A549 (cell line): ENCODE data around the gene CEP72. TPM values are rescaled to one million over a fixed set of nuclear protein-coding genes. Genes with fewer than 3 reads are reported as not detected.
A peak's percentile ranks its signal among the peaks of the same experiment; 100 is the strongest.

Experiments used
- ATAC-seq, 2 experiments: fragments of 200-7000 bp in 1 of 2; fragments of >200 bp in 1 of 2; cut with Nextera tagmentation in 1 of 2; cut with Tn5 transposase in 1 of 2; 3 replicates each; pipeline versions ENCODE4 v1.8.0 to v1.9.1; 2018 to 2020; ENCODE audit warnings: mild to moderate bottlenecking in 1 of 2, moderate library complexity in 1 of 2
- CTCF ChIA-PET: fragments of 300-600 bp; sonication (Branson Sonifier 250); formaldehyde crosslinking; extraction: SDS; loops from one replicate; lab custom pipeline; 2021; ENCODE audit warnings: antibody characterized with exemption, inconsistent platforms; lab: Yijun Ruan, JAX
- POLR2A ChIA-PET: fragments of 350-600 bp; formaldehyde crosslinking; extraction: SDS; loops from one replicate; lab custom pipeline; 2021; ENCODE audit warnings: antibody characterized with exemption, inconsistent platforms; lab: Yijun Ruan, JAX
- DNase-seq, 2 experiments: peaks; one replicate each; pipeline versions ENCODE4 v3.0.0 to v3.0.0-alpha.2; 2011 to 2016; ENCODE audit warnings: low read depth in 1 of 2, low spot score in 1 of 2
- FAIRE-seq: peaks from 2 replicates; lab custom pipeline; 2011; peaks lifted over from hg19 to GRCh38; lab: Jason Lieb, UNC
- H3K27ac ChIP-seq, 2 experiments: fragments of >200 bp; sonication (Bioruptor Twin); formaldehyde crosslinking; 3 replicates each; pipeline ENCODE4 v1.5.1; 2016 to 2017
- H3K4me1 ChIP-seq: fragments of >200 bp; sonication (Bioruptor Twin); formaldehyde crosslinking; 3 replicates; pipeline ENCODE4 v1.6.1; 2016
- H3K4me2 ChIP-seq: fragments of >200 bp; sonication (Bioruptor Twin); formaldehyde crosslinking; 3 replicates; pipeline ENCODE4 v1.6.1; 2016
- H3K4me3 ChIP-seq: fragments of >200 bp; sonication (Bioruptor Twin); formaldehyde crosslinking; 3 replicates; pipeline ENCODE4 v1.5.1; 2016
- H3K9me3 ChIP-seq: fragments of >200 bp; sonication (Bioruptor Twin); formaldehyde crosslinking; 3 replicates; pipeline ENCODE4 v1.6.1; 2016
- ATOH8 ChIP-seq: fragments of 250-450 bp; sonication (Bioruptor Pico); IDR thresholded peaks from 2 replicates; pipeline ENCODE4 v1.5.0; 2020; ENCODE audit warnings: low read depth, mild to moderate bottlenecking, moderate library complexity
- BCL3 ChIP-seq: fragments of >200 bp; sonication (Bioruptor Twin); formaldehyde crosslinking; IDR thresholded peaks from 3 replicates; pipeline ENCODE4 v1.6.1; 2016
- CBX8 ChIP-seq: fragments of 200-600 bp; sonication (generic); IDR thresholded peaks from 2 replicates; pipeline ENCODE4 v1.6.1; 2016
- CHD2 ChIP-seq: fragments of 150-350 bp; IDR thresholded peaks from 2 replicates; pipeline ENCODE4 v1.6.1; 2014; ENCODE audit warnings: low read length; ENCODE audit not compliant: partially characterized antibody
- CHD4 ChIP-seq: fragments of 200-600 bp; sonication (generic); IDR thresholded peaks from 2 replicates; pipeline ENCODE4 v1.6.1; 2016; ENCODE audit warnings: antibody characterized with exemption, mild to moderate bottlenecking, borderline replicate concordance
- FOXS1 ChIP-seq: fragments of 250-450 bp; sonication (Bioruptor Pico); IDR thresholded peaks from 2 replicates; pipeline ENCODE4 v1.5.0; 2020; ENCODE audit warnings: mild to moderate bottlenecking, moderate library complexity
- HOXB5 ChIP-seq: fragments of 250-450 bp; sonication (Bioruptor Pico); IDR thresholded peaks from 2 replicates; pipeline ENCODE4 v1.5.0; 2020; ENCODE audit warnings: mild to moderate bottlenecking, moderate library complexity
- JUN ChIP-seq, 2 experiments: fragments of >200 bp; sonication (Bioruptor Twin); formaldehyde crosslinking; IDR thresholded peaks; 2 replicates in 1 of 2; 3 replicates in 1 of 2; pipeline ENCODE4 v1.6.1; 2016 to 2017
- MAFK ChIP-seq: fragments of 450-650 bp; IDR thresholded peaks from 2 replicates; pipeline ENCODE4 v1.6.1; 2014; ENCODE audit not compliant: partially characterized antibody
- NFE2L2 ChIP-seq: fragments of 150-350 bp; conservative IDR thresholded peaks from 2 replicates; pipeline ENCODE4 v1.6.1; 2014; ENCODE audit warnings: low read length
- PHF8 ChIP-seq: fragments of 200-600 bp; sonication (generic); IDR thresholded peaks from 2 replicates; pipeline ENCODE4 v1.6.1; 2016; ENCODE audit warnings: low read depth, mild to moderate bottlenecking, antibody characterized with exemption, moderate library complexity, borderline replicate concordance
- POLR2A ChIP-seq: IDR thresholded peaks from 2 replicates; pipeline ENCODE4 v1.6.1; 2012; ENCODE audit warnings: mild to moderate bottlenecking, low read length
- POLR2AphosphoS2 ChIP-seq: conservative IDR thresholded peaks from 2 replicates; pipeline ENCODE4 v1.6.1; 2012; ENCODE audit warnings: low read length, improper control_type of control experiment, inconsistent platforms
- RARB ChIP-seq: fragments of 250-450 bp; sonication (Bioruptor Pico); IDR thresholded peaks from 2 replicates; pipeline ENCODE4 v1.8.0; 2021; ENCODE audit warnings: mild to moderate bottlenecking, moderate library complexity
- RCOR1 ChIP-seq: fragments of 150-350 bp; IDR thresholded peaks from 2 replicates; pipeline ENCODE4 v1.6.1; 2014; ENCODE audit warnings: antibody characterized with exemption, low read length, low read depth
- ZC3H11A ChIP-seq: fragments of 450-650 bp; IDR thresholded peaks from 2 replicates; pipeline ENCODE4 v1.6.1; 2014; ENCODE audit warnings: antibody characterized with exemption, mild to moderate bottlenecking
- ZFP36 ChIP-seq: fragments of 450-650 bp; IDR thresholded peaks from 2 replicates; pipeline ENCODE4 v1.6.1; 2014; ENCODE audit warnings: borderline replicate concordance; ENCODE audit not compliant: partially characterized antibody
- ZNF302 ChIP-seq: fragments of 250-450 bp; sonication (Bioruptor Pico); IDR thresholded peaks from 2 replicates; pipeline ENCODE4 v1.9.0; 2021; ENCODE audit warnings: inconsistent platforms, mild to moderate bottlenecking, moderate library complexity
- ZSCAN20 ChIP-seq: fragments of 250-450 bp; sonication (Bioruptor Pico); IDR thresholded peaks from 2 replicates; pipeline ENCODE4 v1.8.0; 2022; ENCODE audit warnings: mild to moderate bottlenecking, moderate library complexity
- WGBS: methylation state at CpG from one replicate; pipeline ENCODE4 v1.1.6; 2017; ENCODE audit errors: missing lambda C conversion rate; 5-methylcytosine and 5-hydroxymethylcytosine counted together
- polyA plus RNA-seq, 4 experiments: library from polyadenylated mRNA; depleted of rRNA in 3 of 4; stranded (reverse); fragments of >200 nt; fragmentation: RNase III in 1 of 4; extraction: RNeasy Plus Mini Kit Qiagen cat#74134 plus additional on column Dnase treatment in 1 of 4; gene quantifications; 2 replicates in 3 of 4; 3 replicates in 1 of 4; pipeline ENCODE4 v1.2.3, GENCODE V29; 2011 to 2017

CEP72 gene
- polyA plus RNA-seq, 2 of the 4 experiments (the other 2 are of a cell fraction) = 10.8 to 11.1 TPM

- 88% methylated on average over 11 of the region's 22 CpGs for WGBS
- ATAC-seq = no peak
- ChIA-PET POLR2A (no interaction called here), CTCF (interaction anchor here (0.9 to 7.0 kb wide), 24 partner anchors 9 to 505 kb away, joined by 3 to 87 read pairs (median 4); partner anchors contain the start of genes BRD9 and TRIP13)
- TF ChIP-seq JUN (IDR thresholded peaks at IDR 0.05) (no peak), CHD4 (no peak), CBX8 (no peak), ATOH8 (CRISPR knock-in tag) (no peak), HOXB5 (CRISPR knock-in tag) (no peak), ZFP36 (no peak), CHD2 (no peak), MAFK (no peak), RARB (CRISPR knock-in tag) (no peak)
- Histone ChIP-seq H3K4me3 (no peak overlapping the region), H3K4me2 (no peak overlapping the region), H3K4me1 (peaks cover 43% of the 10 kb centered on the region), H3K9me3 (no peaks in the 10 kb centered on the region), H3K27ac (peak overlapping the region; percentile 31 to 56; a peak in 4 of 6 replicates)
- FAIRE-seq = no peak
- DNase-seq = no peak
Measured at GRCh38 chr5:669842-670395, 57.8 kb downstream of the CEP72 start.

GRCh38 chr5:670396-671270, 58.5 kb downstream of the CEP72 start:
- peak overlapping the region; percentile 66 to 88; a peak in 4 of 6 replicates for H3K27ac ChIP-seq
- no peak for TF ChIP-seq ZNF302 (CRISPR knock-in tag)
- no peak for TF ChIP-seq PHF8
- TF ChIP-seq POLR2AphosphoS2 = no peak
- TF ChIP-seq ZC3H11A = no peak
- no peak for TF ChIP-seq BCL3
- TF ChIP-seq POLR2A = no peak
- no peak for TF ChIP-seq ATOH8 (CRISPR knock-in tag)
- TF ChIP-seq NFE2L2 = no peak
- TF ChIP-seq RCOR1 = no peak
- no peak for TF ChIP-seq CBX8
- TF ChIP-seq ZSCAN20 = no peak
- TF ChIP-seq FOXS1 (CRISPR knock-in tag) = no peak
- TF ChIP-seq, all 56 proteins: peak for 0
- no peaks in the 10 kb centered on the region for H3K9me3 ChIP-seq
- H3K4me3 ChIP-seq = no peak overlapping the region
- ChIA-PET CTCF (interaction anchor here (0.7 to 7.0 kb wide), 23 partner anchors 9 to 469 kb away, joined by 3 to 87 read pairs (median 4); partner anchors contain the start of genes BRD9 and TRIP13), POLR2A (no interaction called here)
- DNase-seq = no peak
- H3K4me2 ChIP-seq = peak overlapping the region; percentile 98; the same call in 2 of the 3 replicates
- ATAC-seq = no peak
- FAIRE-seq = no peak
- peaks cover 43% of the 10 kb centered on the region for H3K4me1 ChIP-seq
- 71% methylated on average over 19 of the region's 33 CpGs for WGBS
